ENCODE results near the gene NAB2.

The NAB2 gene

DNA sequence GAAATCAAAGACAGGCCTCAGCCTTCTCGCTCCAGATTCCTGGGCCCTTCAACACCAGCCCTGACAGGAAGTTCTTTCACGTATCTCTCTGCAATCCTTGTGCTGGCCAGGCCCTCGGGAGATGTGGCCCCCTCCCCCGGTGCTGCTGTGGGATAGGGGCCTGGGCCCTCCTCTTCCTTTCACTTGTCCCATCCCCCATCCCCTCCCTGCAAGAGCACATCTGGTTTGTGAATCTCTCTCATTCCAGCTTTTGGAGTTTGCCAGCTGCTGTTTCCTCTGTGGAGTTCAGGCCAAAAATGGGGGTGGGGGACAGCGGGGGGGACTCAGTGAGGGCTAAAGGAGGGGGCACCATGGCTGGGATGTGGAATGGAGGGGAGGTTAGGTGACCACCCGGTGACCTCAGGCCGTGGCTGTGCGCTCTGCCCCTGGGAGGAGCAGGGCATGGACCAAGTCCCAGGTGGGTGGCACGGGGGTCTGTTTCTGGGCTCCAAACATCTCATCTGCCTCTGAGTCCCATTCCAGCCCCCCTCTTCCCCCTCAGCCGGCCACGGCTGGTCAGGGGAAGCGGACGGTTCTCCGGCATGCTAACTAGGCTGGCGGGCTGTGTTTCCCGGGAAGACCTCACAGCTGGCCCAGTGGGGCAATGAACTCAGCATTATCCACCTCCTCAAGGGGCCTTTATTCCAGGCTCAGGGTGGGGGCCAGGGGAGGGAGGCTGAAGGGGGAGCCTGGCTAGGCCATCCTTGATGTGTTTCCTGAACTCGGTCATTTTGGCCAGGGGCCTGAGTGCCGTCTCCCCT is 46.8 kb downstream of the NAB2 start:
- TF ChIP-seq TCF4 (CRISPR knock-in tag; IDR thresholded peaks at IDR 0.05; ENCODE audit: borderline replicate concordance) (peak; percentile 21; the same call in 1 of the 2 replicates), CSDC2 (CRISPR knock-in tag; IDR thresholded peaks at IDR 0.05) (no peak)
- no peak; the same call in 2 of the 3 replicates for ATAC-seq

DNA sequence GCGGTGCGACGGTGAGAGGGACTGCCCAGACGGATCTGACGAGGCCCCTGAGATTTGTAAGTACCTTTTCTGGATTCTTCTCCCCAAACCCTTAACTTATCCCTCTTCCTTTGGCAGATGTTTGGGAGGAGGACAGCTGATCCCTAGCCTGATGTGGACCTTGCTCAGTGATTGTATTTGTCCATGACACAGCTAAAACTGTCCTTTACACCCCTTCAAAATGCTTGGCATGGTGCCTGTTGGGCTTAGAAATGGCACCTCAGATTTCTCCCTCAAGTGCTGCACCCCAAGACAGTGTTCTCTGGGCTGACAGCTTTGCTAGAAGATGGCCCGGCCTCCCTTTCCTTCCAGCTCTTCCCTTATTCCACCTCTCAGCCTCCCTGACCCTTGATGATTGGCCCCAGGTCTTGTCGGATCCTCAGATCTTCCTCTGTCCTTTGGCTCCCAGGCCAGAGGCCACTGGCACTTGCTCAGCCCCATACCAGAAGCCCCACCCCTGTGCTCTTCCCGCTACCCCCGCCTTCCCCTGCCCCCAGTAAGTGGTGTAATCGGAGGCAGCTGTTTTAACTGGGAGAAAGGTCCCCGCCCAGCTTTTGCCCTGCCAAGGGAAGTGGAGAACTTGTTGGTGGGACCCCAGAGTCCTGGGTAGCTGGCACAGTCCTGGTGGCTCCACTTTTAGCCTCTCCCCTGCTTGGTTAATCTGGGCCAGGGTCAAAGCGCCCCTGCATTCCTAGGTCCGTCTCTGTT is 49.8 kb downstream of the NAB2 start:
- TF ChIP-seq OSR1 (CRISPR knock-in tag; IDR thresholded peaks at IDR 0.05): no peak
- TF ChIP-seq ARNTL (CRISPR knock-in tag; IDR thresholded peaks at IDR 0.05; ENCODE audit: borderline replicate concordance, low read depth): no peak
- TF ChIP-seq, protein P1, sequence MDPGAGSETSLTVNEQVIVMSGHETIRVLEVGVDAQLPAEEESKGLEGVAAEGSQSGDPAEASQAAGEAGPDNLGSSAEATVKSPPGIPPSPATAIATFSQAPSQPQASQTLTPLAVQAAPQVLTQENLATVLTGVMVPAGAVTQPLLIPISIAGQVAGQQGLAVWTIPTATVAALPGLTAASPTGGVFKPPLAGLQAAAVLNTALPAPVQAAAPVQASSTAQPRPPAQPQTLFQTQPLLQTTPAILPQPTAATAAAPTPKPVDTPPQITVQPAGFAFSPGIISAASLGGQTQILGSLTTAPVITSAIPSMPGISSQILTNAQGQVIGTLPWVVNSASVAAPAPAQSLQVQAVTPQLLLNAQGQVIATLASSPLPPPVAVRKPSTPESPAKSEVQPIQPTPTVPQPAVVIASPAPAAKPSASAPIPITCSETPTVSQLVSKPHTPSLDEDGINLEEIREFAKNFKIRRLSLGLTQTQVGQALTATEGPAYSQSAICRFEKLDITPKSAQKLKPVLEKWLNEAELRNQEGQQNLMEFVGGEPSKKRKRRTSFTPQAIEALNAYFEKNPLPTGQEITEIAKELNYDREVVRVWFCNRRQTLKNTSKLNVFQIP (CRISPR knock-in tag; IDR thresholded peaks at IDR 0.05; ENCODE audit: borderline replicate concordance, low read depth): no peak
- no peak for TF ChIP-seq PPARA (CRISPR knock-in tag; IDR thresholded peaks at IDR 0.05; ENCODE audit: borderline replicate concordance)
- TF ChIP-seq ISL1 (CRISPR knock-in tag; IDR thresholded peaks at IDR 0.05): no peak
- no peak for TF ChIP-seq CSDC2 (CRISPR knock-in tag; IDR thresholded peaks at IDR 0.05)
- no peak for TF ChIP-seq PATZ1 (CRISPR knock-in tag; IDR thresholded peaks at IDR 0.05; ENCODE audit: borderline replicate concordance)
- TF ChIP-seq GLIS3 (CRISPR knock-in tag; IDR thresholded peaks at IDR 0.05): no peak
- TF ChIP-seq ZNF70 (CRISPR knock-in tag; IDR thresholded peaks at IDR 0.05): no peak
- TF ChIP-seq BACH2 (CRISPR knock-in tag; IDR thresholded peaks at IDR 0.05; ENCODE audit: borderline replicate concordance): no peak
- TF ChIP-seq ZNF8 (CRISPR knock-in tag; IDR thresholded peaks at IDR 0.05): no peak
- no peak for TF ChIP-seq ESRRG (CRISPR knock-in tag; IDR thresholded peaks at IDR 0.05)
- ATAC-seq: no peak

DNA sequence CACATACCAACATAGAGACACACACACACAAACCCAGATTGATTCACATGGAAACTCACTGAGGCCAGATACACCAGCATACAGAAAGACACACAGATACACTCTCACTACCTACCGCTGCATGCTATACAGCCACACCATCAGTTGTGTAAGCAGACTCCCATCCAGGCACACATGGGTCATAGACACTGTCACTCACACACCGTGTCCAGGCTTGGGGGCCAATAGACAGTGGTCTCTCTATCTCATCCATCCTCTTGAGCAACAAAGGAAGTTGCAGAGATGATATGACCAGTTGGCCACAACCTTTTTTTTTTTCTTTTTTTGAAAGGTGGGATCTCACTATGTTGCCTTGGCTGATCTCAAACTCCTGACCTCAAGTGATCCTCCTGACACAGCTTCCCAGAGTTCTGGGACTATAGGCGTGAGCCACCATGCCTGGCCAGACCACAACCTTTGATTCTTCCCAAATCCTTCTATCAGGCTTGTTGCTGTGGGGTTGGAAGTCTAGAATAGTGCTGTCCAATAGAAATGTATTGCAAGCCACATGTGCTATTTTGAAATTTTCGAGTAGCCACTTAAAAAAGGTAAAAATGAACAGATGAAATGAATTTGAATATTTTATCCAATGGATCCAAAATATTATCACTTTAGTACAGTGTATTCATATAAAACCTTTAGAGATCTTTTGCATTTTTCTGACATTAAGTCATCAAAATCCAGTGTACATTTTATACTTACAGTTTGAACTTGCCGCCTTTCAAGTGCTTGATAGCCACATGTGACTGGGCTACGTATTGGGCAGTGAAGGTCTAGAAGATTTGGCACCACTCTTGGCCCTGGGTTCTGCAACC is 51.1 kb downstream of the NAB2 start:
- TF ChIP-seq TCF4 (CRISPR knock-in tag; IDR thresholded peaks at IDR 0.05; ENCODE audit: borderline replicate concordance): no peak
- no peak for TF ChIP-seq ARNTL (CRISPR knock-in tag; IDR thresholded peaks at IDR 0.05; ENCODE audit: borderline replicate concordance, low read depth)
- no peak for ATAC-seq

GRCh38 chr12:57141249-57141648 is 52.3 kb downstream of the NAB2 start:
- no peak for ATAC-seq
- no peak for TF ChIP-seq ZNF565 (CRISPR knock-in tag; conservative IDR thresholded peaks at IDR 0.05; ENCODE audit: low read depth)
- no peak for TF ChIP-seq ZNF70 (CRISPR knock-in tag; IDR thresholded peaks at IDR 0.05)
- TF ChIP-seq ZFP3 (CRISPR knock-in tag; IDR thresholded peaks at IDR 0.05): no peak
- no peak for TF ChIP-seq ARNTL (CRISPR knock-in tag; IDR thresholded peaks at IDR 0.05; ENCODE audit: borderline replicate concordance, low read depth)
- TF ChIP-seq, protein P2, sequence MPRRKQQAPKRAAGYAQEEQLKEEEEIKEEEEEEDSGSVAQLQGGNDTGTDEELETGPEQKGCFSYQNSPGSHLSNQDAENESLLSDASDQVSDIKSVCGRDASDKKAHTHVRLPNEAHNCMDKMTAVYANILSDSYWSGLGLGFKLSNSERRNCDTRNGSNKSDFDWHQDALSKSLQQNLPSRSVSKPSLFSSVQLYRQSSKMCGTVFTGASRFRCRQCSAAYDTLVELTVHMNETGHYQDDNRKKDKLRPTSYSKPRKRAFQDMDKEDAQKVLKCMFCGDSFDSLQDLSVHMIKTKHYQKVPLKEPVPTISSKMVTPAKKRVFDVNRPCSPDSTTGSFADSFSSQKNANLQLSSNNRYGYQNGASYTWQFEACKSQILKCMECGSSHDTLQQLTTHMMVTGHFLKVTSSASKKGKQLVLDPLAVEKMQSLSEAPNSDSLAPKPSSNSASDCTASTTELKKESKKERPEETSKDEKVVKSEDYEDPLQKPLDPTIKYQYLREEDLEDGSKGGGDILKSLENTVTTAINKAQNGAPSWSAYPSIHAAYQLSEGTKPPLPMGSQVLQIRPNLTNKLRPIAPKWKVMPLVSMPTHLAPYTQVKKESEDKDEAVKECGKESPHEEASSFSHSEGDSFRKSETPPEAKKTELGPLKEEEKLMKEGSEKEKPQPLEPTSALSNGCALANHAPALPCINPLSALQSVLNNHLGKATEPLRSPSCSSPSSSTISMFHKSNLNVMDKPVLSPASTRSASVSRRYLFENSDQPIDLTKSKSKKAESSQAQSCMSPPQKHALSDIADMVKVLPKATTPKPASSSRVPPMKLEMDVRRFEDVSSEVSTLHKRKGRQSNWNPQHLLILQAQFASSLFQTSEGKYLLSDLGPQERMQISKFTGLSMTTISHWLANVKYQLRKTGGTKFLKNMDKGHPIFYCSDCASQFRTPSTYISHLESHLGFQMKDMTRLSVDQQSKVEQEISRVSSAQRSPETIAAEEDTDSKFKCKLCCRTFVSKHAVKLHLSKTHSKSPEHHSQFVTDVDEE (CRISPR knock-in tag; IDR thresholded peaks at IDR 0.05): no peak
- TF ChIP-seq, protein P1 (CRISPR knock-in tag; IDR thresholded peaks at IDR 0.05; ENCODE audit: borderline replicate concordance, low read depth): no peak
- no peak for TF ChIP-seq RARB (CRISPR knock-in tag; IDR thresholded peaks at IDR 0.05)
- TF ChIP-seq ZFP30 (CRISPR knock-in tag; IDR thresholded peaks at IDR 0.05): no peak

Measured in SK-N-SH treated with all-trans-retinoic acid at 6 μM for 48 hours (cell line).